Breast epithelium (tissue), 3 donors: Measurements from ENCODE around the gene MAML3.

Source experiments
- POLR2A ChIP-seq: fragments of 450-650 bp; IDR thresholded peaks from one replicate; pipeline ENCODE4 v1.6.1; 2016; ENCODE audit warnings: antibody characterized with exemption, mild to moderate bottlenecking, moderate library complexity
- TF ChIP-seq, protein P1 (sequence below), 3 donors: fragments of 450-650 bp; IDR thresholded peaks; one replicate each; pipeline ENCODE4 v1.5.1; 2016 to 2017; ENCODE audit warnings: antibody characterized with exemption in 3 of 3, mild to moderate bottlenecking in 3 of 3, moderate library complexity in 3 of 3

DNA sequence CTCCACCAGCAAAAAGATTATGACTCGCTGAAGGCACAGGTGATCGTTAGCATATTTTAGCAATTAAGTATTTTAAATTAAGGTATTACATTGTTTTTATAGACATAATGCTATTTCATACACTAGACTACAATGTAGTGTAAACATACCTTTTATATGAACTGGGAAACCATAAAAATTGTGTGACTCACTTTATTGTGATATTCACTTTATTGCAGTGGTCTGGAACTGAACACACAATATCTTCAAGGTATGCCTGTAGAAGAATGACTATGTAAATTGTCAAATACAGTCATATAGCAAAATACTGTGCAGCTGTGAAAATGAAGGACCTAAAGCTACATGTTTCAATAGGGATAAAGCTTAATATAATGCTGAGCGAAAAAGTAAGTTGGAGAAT is 26.6 kb upstream of the MAML3 start:
- TF ChIP-seq, protein P1, sequence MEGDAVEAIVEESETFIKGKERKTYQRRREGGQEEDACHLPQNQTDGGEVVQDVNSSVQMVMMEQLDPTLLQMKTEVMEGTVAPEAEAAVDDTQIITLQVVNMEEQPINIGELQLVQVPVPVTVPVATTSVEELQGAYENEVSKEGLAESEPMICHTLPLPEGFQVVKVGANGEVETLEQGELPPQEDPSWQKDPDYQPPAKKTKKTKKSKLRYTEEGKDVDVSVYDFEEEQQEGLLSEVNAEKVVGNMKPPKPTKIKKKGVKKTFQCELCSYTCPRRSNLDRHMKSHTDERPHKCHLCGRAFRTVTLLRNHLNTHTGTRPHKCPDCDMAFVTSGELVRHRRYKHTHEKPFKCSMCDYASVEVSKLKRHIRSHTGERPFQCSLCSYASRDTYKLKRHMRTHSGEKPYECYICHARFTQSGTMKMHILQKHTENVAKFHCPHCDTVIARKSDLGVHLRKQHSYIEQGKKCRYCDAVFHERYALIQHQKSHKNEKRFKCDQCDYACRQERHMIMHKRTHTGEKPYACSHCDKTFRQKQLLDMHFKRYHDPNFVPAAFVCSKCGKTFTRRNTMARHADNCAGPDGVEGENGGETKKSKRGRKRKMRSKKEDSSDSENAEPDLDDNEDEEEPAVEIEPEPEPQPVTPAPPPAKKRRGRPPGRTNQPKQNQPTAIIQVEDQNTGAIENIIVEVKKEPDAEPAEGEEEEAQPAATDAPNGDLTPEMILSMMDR (IDR thresholded peaks at IDR 0.05): no peak
- no peak for TF ChIP-seq POLR2A
